SU-DHL-6 (cell line): ENCODE measurements around the gene SYPL1.

Experiments
- H2AFZ ChIP-seq: fragments of 200-600 bp; sonication (generic); 2 replicates; pipeline ENCODE4 v1.6.1; 2014; ENCODE audit warnings: low read depth, mild to moderate bottlenecking, moderate library complexity, mixed read lengths, antibody characterized with exemption, low read length; ENCODE audit not compliant: severe bottlenecking
- H3F3A ChIP-seq: fragments of 200-600 bp; shearing (Covaris generic); 2 replicates; pipeline ENCODE4 v1.6.0; 2016; ENCODE audit warnings: antibody characterized with exemption, mild to moderate bottlenecking; ENCODE audit not compliant: insufficient read depth
- H3K27ac ChIP-seq: fragments of 200-600 bp; sonication (generic); 2 replicates; pipeline ENCODE4 v1.5.1; 2016; ENCODE audit warnings: low read depth, mild to moderate bottlenecking, low read length, moderate library complexity, mixed read lengths
- H3K27me3 ChIP-seq: fragments of 200-600 bp; sonication (generic), shearing (Covaris generic); 2 replicates; pipeline ENCODE4 v1.6.0; 2014; ENCODE audit warnings: mild to moderate bottlenecking, low read length
- H3K36me3 ChIP-seq: fragments of 200-600 bp; sonication (generic); 2 replicates; pipeline ENCODE4 v1.6.1; 2014; ENCODE audit warnings: mild to moderate bottlenecking, low read length, mixed read lengths
- H3K4me2 ChIP-seq: fragments of 300-600, 200-600 bp; shearing (Covaris generic), sonication (generic); 2 replicates; pipeline ENCODE4 v1.6.0; 2014; ENCODE audit warnings: low read length, low read depth, mild to moderate bottlenecking; ENCODE audit not compliant: poor library complexity, severe bottlenecking
- H3K4me3 ChIP-seq: fragments of 200-600 bp; sonication (generic); 2 replicates; pipeline ENCODE4 v1.5.1; 2014; ENCODE audit warnings: antibody characterized with exemption, low read length, mild to moderate bottlenecking, mixed read lengths; ENCODE audit not compliant: insufficient read depth, poor library complexity, severe bottlenecking
- H3K79me2 ChIP-seq: fragments of 200-600 bp; sonication (generic); 2 replicates; pipeline ENCODE4 v1.6.1; 2014; ENCODE audit warnings: mild to moderate bottlenecking, low read length, moderate library complexity; ENCODE audit not compliant: insufficient read depth
- H3K9ac ChIP-seq: fragments of 200-600 bp; sonication (generic); 2 replicates; pipeline ENCODE4 v1.7.0; 2014; ENCODE audit warnings: mild to moderate bottlenecking, low read length
- H3K9me2 ChIP-seq: fragments of 200-600 bp; sonication (generic); replicated peaks from 2 replicates; pipeline ENCODE4 v1.6.1; 2014; ENCODE audit warnings: low read length; ENCODE audit not compliant: insufficient read depth
- H3K9me3 ChIP-seq: fragments of 200-600 bp; sonication (generic); 2 replicates; pipeline ENCODE4 v1.6.1; 2014; ENCODE audit warnings: low read length, mixed read lengths; ENCODE audit not compliant: insufficient read depth
- H4K20me1 ChIP-seq: fragments of 200-600 bp; sonication (generic); 2 replicates; pipeline ENCODE4 v1.6.1; 2014; ENCODE audit warnings: low read depth, mild to moderate bottlenecking, antibody characterized with exemption, low read length, moderate library complexity, mixed read lengths
- EZH2phosphoT487 ChIP-seq: fragments of 200-600 bp; sonication (generic), shearing (Covaris generic); conservative IDR thresholded peaks from 2 replicates; pipeline ENCODE4 v1.6.1; 2018; ENCODE audit warnings: mild to moderate bottlenecking, antibody characterized with exemption, low read length, moderate library complexity, mixed read lengths
- TF ChIP-seq, protein P1 (sequence below): fragments of 200-600 bp; sonication (generic); IDR thresholded peaks from one replicate; pipeline ENCODE4 v1.5.1; 2017; ENCODE audit warnings: antibody characterized with exemption, mild to moderate bottlenecking, low read length, moderate library complexity; ENCODE audit not compliant: insufficient read depth, poor library complexity, severe bottlenecking

SYPL1 gene

DNA sequence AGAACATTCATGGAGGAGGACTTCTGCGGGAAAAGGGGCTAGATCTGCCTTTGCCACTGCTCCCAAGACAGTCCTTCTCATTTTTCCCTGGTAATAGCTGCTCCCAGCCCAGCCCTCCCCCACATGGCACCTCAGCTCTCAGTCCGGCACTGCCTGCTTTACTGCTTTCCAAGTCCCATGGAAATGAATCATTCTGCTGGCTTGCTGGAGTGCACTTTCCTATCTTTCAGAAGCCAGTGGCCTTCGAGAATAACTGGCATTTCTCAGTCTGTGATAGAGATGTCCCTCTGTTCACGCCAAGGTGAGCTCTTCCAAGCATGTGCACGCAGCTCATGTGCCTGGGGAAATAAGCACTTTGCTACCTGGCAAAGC lies 61.4 kb downstream of the SYPL1 start:
- Histone ChIP-seq H3K36me3 (no peaks in the 10 kb centered on the region), H3F3A (peaks cover 79% of the 10 kb centered on the region), H3K27ac (peak overlapping the region; percentile 97), H3K79me2 (peaks cover 16% of the 10 kb centered on the region; the same call in 1 of the 2 replicates), H4K20me1 (no peaks in the 10 kb centered on the region), H3K4me3 (no peak overlapping the region), H3K9me2 (no peaks in the 10 kb centered on the region), H3K4me2 (peak overlapping the region; percentile 70), H3K27me3 (no peaks in the 10 kb centered on the region), H2AFZ (peak overlapping the region; percentile 2), H3K9ac (peak overlapping the region; percentile 70), H3K9me3 (no peaks in the 10 kb centered on the region)
- no peak for TF ChIP-seq EZH2phosphoT487
- TF ChIP-seq, protein P1, sequence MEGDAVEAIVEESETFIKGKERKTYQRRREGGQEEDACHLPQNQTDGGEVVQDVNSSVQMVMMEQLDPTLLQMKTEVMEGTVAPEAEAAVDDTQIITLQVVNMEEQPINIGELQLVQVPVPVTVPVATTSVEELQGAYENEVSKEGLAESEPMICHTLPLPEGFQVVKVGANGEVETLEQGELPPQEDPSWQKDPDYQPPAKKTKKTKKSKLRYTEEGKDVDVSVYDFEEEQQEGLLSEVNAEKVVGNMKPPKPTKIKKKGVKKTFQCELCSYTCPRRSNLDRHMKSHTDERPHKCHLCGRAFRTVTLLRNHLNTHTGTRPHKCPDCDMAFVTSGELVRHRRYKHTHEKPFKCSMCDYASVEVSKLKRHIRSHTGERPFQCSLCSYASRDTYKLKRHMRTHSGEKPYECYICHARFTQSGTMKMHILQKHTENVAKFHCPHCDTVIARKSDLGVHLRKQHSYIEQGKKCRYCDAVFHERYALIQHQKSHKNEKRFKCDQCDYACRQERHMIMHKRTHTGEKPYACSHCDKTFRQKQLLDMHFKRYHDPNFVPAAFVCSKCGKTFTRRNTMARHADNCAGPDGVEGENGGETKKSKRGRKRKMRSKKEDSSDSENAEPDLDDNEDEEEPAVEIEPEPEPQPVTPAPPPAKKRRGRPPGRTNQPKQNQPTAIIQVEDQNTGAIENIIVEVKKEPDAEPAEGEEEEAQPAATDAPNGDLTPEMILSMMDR: no peak

DNA sequence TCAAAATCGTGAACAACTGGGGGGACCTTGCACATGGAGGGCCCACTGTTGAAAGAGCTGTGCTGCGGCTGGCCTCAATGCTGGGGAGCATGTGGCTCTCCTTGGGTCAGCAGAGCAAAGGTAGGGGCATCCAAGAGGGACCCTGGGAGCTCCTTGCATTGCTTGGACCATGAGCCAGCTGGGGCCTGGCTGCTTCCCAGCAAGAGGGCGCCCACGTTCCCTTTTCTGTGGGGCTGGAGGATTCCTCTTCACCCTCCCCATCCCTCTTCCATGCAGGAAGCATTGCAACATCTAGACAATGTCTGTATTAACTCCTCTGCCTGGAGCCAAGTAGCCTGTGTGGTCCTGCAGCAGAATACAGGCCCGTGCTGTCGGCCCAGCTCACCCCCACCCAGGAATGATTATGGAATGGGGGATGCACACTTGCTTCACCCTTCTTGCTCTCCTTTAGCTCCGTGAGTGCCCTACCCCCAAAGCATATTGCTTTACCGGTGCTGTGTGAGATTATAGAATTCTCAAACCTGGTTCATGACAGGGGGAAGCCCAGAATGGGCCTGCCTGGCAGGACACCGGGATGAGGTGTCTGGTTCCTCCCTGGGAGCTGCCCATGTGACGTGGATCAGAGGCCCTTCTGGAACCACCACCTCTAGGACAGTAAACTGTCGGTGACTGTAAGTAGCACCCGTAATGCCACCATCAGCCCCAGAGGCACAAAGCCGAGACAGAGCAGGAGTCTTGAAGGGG lies 61.9 kb downstream of the SYPL1 start:
- no peak for TF ChIP-seq EZH2phosphoT487
- TF ChIP-seq, protein P1: no peak
- Histone ChIP-seq H3K9me3 (no peaks in the 10 kb centered on the region), H3K4me2 (peak overlapping the region; percentile 70), H3K4me3 (peak overlapping the region; percentile 8), H3K9me2 (no peaks in the 10 kb centered on the region), H2AFZ (peak overlapping the region; percentile 2), H3K27me3 (no peaks in the 10 kb centered on the region), H3K9ac (peak overlapping the region; percentile 70), H3F3A (peaks cover 74% of the 10 kb centered on the region), H3K27ac (peak overlapping the region; percentile 97), H3K79me2 (peaks cover 10% of the 10 kb centered on the region; the same call in 1 of the 2 replicates), H3K36me3 (no peaks in the 10 kb centered on the region), H4K20me1 (no peaks in the 10 kb centered on the region)

DNA sequence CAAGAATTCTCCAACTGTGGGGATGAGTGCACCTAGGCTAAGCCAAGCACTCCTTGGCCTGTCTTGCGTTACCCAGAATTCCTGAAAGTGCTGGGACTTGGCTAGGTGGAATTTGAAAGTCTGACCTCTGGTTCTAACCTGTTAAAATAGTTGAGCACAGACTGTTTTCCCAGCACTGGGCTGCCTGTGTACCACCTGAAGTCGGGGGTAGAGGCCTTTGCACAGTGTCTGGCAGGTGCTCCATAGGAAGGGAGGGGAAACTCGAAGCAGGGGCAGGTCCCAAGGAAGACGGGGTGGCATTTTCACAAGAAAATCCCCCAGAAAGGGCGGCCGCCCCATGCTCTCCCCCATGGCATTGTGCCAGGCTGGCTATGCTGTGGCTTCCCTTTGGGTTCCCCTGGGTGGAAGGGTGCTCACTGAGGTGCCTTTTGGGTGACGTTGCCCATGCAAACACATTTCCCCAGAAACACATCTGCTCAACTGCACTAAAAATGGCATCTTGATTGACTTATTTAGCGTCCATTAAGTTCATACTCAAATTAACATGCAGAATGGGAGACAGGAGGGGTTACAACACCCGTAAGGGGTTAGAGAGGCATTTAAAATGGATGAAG lies 62.9 kb downstream of the SYPL1 start:
- H3K9me2 ChIP-seq: no peaks in the 10 kb centered on the region
- no peaks in the 10 kb centered on the region for H4K20me1 ChIP-seq
- peak overlapping the region; percentile 70 for H3K4me2 ChIP-seq
- H3K27me3 ChIP-seq: no peaks in the 10 kb centered on the region
- no peaks in the 10 kb centered on the region for H3K36me3 ChIP-seq
- H3F3A ChIP-seq: peaks cover 64% of the 10 kb centered on the region
- no peaks in the 10 kb centered on the region for H3K9me3 ChIP-seq
- peak overlapping the region; percentile 70 for H3K9ac ChIP-seq
- no peak overlapping the region for H2AFZ ChIP-seq
- TF ChIP-seq, protein P1: no peak
- TF ChIP-seq EZH2phosphoT487: no peak
- peak overlapping the region; percentile 8 for H3K4me3 ChIP-seq
- H3K27ac ChIP-seq: peak overlapping the region; percentile 97
- H3K79me2 ChIP-seq: peaks cover 1% of the 10 kb centered on the region; the same call in 1 of the 2 replicates
